GM12878 (cell line): Measurements from ENCODE around the gene DISC1. TPM values are rescaled to one million over a fixed set of nuclear protein-coding genes. Genes with fewer than 3 reads are reported as not detected.

Experiments used
- BCLAF1 ChIP-seq: fragments of 450-650 bp; IDR thresholded peaks from 2 replicates; pipeline ENCODE4 v1.6.1; 2017; ENCODE audit warnings: antibody characterized with exemption, mild to moderate bottlenecking, moderate library complexity
- E2F4 ChIP-seq: IDR thresholded peaks from 2 replicates; pipeline ENCODE4 v1.6.1; 2012; ENCODE audit warnings: low read depth, low read length, improper control_type of control experiment
- E4F1 ChIP-seq: fragments of 450-650 bp; IDR thresholded peaks from 2 replicates; pipeline ENCODE4 v1.6.1; 2018; ENCODE audit warnings: borderline replicate concordance, mild to moderate bottlenecking; ENCODE audit not compliant: partially characterized antibody
- GATAD2B ChIP-seq: fragments of 450-650 bp; conservative IDR thresholded peaks from 2 replicates; pipeline ENCODE4 v1.6.1; 2017; ENCODE audit warnings: low read depth, mild to moderate bottlenecking, moderate library complexity
- JUNB ChIP-seq: IDR thresholded peaks from 2 replicates; pipeline ENCODE4 v1.6.1; 2016; ENCODE audit warnings: antibody characterized with exemption, mild to moderate bottlenecking
- KLF5 ChIP-seq: fragments of 450-650 bp; IDR thresholded peaks from 2 replicates; pipeline ENCODE4 v1.6.1; 2014; ENCODE audit warnings: mild to moderate bottlenecking; ENCODE audit not compliant: partially characterized antibody
- PAX5 ChIP-seq: IDR thresholded peaks from 2 replicates; pipeline ENCODE4 v1.6.1; 2011; ENCODE audit warnings: low read depth, low read length, borderline replicate concordance
- USF1 ChIP-seq: IDR thresholded peaks from 2 replicates; pipeline ENCODE4 v1.6.1; 2011; ENCODE audit warnings: borderline replicate concordance, low read depth, mild to moderate bottlenecking, moderate library complexity, mixed read lengths, low read length; ENCODE audit not compliant: insufficient read depth; ENCODE audit errors: extremely low read length
- ZBED1 ChIP-seq: IDR thresholded peaks from 2 replicates; pipeline ENCODE4 v1.6.1; 2016; ENCODE audit warnings: borderline replicate concordance
- polyA plus RNA-seq, 11 experiments: library from polyadenylated mRNA; depleted of rRNA in 4 of 11; unstranded in 6 of 11; stranded (reverse) in 5 of 11; fragments of >200 nt; fragmentation: Nextera tagmentation in 4 of 11; fragmentation: Illumina TruSeq in 1 of 11; extraction: Ambion mirVana in 4 of 11; extraction: Trizol in 1 of 11; gene quantifications; 1 replicate in 1 of 11; 2 replicates in 10 of 11; pipeline versions ENCODE4 v1.2.1 to v1.2.3, GENCODE V29; 2011 to 2016; ENCODE audit warnings: inconsistent platforms in 2 of 11, missing spikeins in 2 of 11, low read depth in 1 of 11
- total RNA-seq, 4 experiments: library from RNA; depleted of rRNA in 3 of 4; stranded (reverse); fragments of >200 nt in 3 of 4; fragmentation: Illumina TruSeq in 1 of 4; extraction: Trizol in 1 of 4; gene quantifications; 2 replicates each; pipeline versions ENCODE4 v1.2.1 to v1.2.3, GENCODE V29; 2013 to 2021

Gene DISC1
- total and polyA plus RNA-seq, 10 of the 15 experiments (the other 5 are each of a cell fraction or from before 2014, with no cell fraction given) = 0.05 to 0.72 (median 0.19) TPM; not detected in 1

GRCh38 chr1:231630558-231631205, 4.1 kb downstream of the DISC1 start (continued):
- TF ChIP-seq E4F1 = no peak
- no peak for TF ChIP-seq ZBED1
- TF ChIP-seq USF1 = no peak
- TF ChIP-seq KLF5 = no peak
- no peak for TF ChIP-seq GATAD2B
- no peak for TF ChIP-seq E2F4
- no peak for TF ChIP-seq JUNB
- no peak for TF ChIP-seq BCLAF1
- no peak for TF ChIP-seq PAX5
